SK-N-MC (cell line): ENCODE data around the gene MYBPH.

ENCODE experiments used
- EZH2 ChIP-seq: fragments of 200-600 bp; sonication (generic); IDR thresholded peaks from one replicate; pipeline ENCODE4 v1.6.1; 2017; ENCODE audit warnings: antibody characterized with exemption
- FOXP2 ChIP-seq: optimal IDR thresholded peaks from 2 replicates; pipeline ENCODE3; 2011; ENCODE audit warnings: mild to moderate bottlenecking, moderate library complexity; ENCODE audit not compliant: insufficient read depth; ENCODE audit errors: extremely low read length, control extremely low read depth
- POLR2AphosphoS5 ChIP-seq: IDR thresholded peaks from 2 replicates; pipeline ENCODE4 v1.6.1; 2012; ENCODE audit warnings: mild to moderate bottlenecking, low read depth, low read length, borderline replicate concordance

DNA sequence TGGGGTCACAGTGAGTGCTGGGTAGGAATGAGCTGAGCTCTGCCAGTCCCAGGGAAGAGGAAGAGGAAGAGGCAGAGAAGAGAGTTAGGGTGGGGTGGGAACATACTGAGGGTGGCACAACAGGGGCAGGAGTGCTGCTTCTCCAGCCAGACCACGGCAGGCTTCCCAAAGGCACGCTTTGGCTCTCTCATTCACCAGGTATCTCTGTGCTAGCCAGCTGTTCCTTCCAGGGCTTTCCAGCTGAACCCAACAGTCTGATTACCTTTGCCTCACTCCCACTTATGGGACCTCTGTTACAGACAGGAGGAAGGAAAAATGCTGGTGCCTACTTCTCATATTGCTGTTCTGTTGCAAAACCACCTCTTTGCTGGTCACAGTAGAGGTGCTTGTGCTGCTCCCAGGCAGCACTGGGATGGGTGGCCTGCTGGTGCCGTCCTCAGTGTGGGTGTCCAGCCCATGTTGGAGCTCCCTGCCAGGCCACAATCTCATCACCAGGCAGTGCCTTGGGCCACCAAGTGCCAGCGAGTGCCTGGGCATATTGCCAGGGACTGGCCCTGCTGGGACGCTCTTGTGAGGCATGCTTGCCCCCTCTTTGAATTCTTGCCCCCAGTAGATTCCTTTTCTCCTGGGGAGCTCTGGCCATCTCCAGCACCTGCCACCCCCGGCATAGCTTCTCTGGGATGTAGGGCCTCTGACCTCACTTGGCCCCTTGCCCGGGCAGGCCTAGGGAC lies 46.0 kb downstream of the MYBPH start:
- TF ChIP-seq EZH2 (no peak), POLR2AphosphoS5 (no peak), FOXP2 (no peak)
